GM19035 (cell line): ENCODE measurements around the gene ZNF239.
"Not testable (repeated sequence)": the region's sequence is repeated elsewhere in the genome, so short reads cannot be mapped to it uniquely, and the experiment has no call there.

Source experiments
- ATAC-seq: cut with Tn5 transposase; IDR thresholded peaks from one replicate; pipeline ENCODE4 v1.9.1; 2021; ENCODE audit not compliant: unreplicated experiment

The ZNF239 gene

DNA sequence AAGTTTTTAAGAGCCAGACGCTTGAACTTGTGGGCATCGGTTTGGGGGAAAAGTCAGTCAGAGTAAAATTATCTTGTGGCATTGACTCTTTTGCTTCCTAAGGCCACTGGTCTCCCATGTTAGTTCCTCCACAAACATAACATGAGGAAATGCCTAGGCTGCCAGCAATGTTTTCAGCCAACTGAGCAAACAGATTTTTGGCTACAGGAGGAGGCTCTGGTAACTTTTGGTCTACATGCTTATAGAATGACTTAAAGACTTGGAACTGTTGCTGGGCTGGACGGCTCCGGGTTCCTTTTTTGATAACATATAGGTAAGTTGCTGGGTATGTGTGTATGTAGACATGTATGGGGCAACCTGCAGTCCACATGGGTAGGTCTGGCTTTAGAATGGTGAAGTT lies 9.6 kb upstream of the ZNF239 start:
- ATAC-seq, result no peak

DNA sequence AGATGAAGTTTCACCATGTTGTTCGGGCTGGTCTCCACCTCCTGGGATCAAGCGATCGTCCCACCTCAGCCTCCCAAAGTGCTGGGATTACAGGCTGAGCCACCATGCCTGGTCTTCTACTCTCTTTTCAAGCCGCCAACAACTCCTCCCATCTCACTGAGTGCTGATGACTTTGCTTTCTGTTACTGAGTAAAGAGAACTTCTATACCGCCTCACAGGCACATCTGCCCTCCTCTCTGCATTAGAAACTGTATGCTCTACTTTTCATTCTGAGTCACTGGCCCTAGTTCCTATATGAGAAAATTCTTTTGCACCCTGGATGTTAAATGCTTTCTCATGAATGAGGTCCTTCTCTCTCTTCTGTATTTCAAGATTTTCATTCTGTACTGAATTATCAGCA lies 2.2 kb upstream of the ZNF239 start:
- ATAC-seq, result no peak

DNA sequence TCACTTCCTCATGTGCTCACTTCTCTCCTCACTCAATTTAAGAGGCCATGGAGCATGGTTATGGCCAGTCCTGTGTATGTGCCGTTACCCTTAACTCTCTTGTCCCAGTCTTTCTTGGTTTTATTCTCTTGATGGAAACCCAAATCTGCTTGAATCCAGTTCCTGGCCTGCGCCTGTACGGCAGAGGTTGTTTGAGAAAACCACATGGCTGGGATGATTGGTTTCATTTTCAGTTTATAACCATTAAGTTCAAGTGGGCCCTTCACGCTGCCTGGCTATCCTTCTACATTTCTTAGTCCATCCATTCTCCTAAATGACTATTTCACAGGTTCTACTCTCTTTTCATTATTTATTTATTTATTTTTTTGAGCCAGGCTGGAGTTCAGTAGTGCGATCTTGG lies 1.6 kb upstream of the ZNF239 start:
- no peak for ATAC-seq

DNA sequence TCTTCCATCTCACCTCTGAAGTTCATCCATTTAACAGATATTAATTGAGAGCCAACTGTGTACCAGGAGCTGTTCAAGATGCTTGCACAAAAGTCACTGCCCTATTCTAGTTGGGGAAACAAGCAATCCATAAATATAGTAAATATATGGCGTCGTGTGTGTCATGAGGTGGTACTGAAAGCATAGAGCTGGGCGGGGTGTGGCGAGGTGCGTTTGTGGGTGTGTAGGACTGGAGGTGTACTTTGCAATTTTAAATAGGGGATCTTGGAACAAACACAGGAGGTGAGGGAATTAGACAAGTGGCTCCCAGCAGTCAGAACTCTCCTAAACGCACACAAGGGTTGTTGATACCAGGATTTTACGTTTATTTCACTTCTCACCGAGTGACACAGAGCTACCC lies 490 bp upstream of the ZNF239 start:
- no peak for ATAC-seq

DNA sequence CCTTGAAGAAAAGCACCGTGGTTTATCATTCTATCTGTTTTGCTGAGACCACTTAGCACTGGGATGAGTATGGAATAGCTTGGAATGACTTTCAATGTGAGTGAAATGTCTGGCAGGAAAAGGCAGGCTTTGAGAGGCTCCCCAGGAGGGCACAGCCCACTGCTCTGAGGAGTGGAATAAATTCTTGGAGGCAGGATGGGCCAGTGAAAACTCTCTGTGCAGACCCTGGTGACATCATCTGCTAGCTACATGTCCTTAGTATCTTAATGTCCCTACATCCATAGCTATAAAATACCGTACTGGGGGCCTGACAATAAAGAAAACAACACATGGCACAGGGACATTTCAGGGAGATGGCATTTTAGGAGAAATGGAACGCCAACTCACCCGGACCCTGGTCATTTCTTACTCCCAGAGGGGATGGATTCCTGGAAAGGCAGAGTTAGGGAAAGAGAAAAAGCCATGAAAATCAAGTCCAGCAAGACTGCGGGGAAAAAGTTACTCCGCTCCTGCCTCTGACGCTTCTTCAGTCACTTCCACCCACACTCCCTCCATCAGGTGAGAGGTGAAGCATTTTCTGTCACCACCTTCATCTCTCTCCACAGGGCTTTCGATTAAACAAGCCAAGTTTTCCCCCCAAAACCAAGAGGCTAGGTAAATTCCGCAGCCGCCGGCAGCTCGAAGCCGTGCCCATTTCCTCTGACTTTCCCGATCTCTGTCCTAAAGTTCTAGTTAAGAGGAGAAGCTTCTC lies 991 bp downstream of the ZNF239 start:
- ATAC-seq, result no peak

DNA sequence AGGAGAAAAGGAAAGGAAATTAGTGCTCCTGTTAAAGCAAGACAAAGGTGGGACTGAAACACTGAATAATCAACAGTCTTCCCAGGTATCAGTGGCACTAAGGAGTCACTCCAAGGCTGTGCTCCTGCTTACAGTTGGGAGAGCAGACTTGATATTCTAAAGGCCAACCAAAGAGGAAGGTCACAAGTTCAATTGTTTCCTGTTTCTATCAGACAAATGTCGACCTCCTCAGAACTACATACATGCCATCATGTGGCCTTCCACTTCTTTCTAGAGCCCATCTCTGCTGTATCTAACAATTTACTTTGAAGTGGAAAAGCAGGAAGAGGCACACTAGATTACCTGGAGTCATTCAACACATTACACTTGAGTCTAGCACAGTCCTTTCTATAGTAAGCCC lies 3.4 kb downstream of the ZNF239 start:
- no peak for ATAC-seq

DNA sequence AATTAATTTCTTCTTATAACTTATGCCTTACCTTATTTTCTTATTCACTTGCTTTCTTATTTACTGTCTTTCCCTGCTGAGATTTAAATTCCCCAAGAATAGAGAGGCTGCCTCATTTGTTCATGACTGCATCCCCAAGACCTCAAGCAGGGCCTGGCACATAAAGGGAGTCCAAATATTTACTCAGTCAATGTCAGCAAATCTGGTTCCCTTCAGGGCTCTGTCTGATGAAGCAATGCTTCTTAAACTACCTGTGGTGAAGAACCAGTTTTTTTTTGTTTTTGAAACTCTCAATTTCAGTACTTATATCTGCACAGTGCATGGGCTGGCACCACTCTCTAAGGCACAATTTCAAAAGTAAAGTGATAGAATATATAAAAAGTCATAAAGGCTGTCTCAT lies 4.7 kb downstream of the ZNF239 start:
- no peak for ATAC-seq

DNA sequence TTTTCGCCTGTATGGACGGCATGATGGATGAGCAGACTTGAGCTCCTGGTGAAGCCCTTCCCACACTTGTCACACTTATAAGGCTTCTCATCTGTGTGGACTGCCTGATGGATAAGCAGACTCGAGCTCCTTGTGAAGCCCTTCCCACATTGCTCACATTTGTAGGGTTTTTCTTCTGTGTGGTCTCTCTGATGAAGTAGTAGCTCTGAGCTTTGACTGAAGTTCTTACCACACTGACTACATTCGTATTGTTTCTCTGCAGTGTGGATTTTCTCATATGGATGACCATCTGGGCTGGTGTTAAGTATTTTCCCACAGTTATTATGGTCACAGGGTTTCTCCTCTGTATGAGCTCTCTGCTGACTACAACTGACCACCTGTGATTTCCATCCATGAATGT lies 17.2 kb downstream of the ZNF239 start:
- ATAC-seq, result no peak

DNA sequence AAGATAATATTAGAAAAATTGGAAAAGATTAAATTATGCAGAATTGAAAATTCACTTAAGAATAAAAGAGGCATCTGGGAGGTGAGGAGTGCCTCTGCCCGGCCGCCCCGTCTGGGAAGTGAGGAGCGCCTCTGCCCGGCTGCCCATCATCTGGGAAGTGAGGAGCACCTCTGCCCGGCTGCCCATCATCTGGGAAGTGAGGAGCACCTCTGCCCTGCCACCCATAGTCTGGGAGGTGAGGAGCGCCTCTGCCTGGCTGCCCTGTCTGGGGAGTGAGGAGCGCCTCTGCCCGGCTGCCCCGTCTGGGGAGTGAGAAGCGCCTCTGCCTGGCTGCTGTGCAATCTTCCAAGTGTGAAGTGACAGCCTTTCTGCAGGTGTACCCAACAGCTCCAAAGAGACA lies 30.7 kb downstream of the ZNF239 start:
- ATAC-seq, result not testable (repeated sequence)

DNA sequence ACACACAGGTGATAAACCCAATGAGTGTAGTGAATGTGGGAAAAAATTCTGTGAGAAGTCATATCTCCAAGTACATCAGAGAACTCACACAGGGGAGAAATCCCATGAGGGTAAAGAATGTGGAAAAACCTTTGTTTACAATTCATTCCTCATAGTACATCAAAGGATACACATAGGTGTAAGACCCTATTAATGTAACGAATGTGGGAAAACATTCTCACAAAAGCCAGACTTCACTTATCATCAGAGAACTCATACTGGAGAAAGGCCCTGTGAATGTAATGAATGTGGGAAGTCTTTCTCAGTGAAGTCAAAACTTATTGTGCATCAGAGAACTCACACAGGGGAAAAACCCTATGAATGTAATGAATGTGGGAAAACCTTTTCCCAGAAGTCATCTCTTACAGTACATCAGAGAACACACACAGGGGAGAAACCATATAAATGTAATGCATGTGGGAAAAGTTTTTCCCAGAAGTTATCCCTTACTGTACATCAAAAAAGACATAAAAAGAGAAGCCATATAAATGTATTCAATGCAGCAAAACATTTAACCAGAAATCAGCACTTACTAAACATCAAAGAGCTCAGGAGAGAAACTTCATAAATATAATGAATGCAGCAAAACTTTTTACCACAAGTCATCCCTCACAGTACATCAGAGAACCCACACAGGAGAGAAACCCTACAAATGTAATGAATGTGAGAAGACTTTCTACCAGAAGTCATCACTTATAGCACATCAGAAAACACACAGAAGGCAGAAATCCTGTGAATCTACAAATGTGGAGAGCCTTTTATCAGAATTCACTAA lies 49.8 kb downstream of the ZNF239 start:
- no peak for ATAC-seq
